Measurements from ENCODE around the gene RWDD2A. TPM values are rescaled to one million over a fixed set of nuclear protein-coding genes. Genes with fewer than 3 reads are reported as not detected.
A peak's percentile ranks its signal among the peaks of the same experiment; 100 is the strongest.

Gene RWDD2A
- total RNA-seq, 1 experiment from 2014 or later: 4.0 TPM

DNA sequence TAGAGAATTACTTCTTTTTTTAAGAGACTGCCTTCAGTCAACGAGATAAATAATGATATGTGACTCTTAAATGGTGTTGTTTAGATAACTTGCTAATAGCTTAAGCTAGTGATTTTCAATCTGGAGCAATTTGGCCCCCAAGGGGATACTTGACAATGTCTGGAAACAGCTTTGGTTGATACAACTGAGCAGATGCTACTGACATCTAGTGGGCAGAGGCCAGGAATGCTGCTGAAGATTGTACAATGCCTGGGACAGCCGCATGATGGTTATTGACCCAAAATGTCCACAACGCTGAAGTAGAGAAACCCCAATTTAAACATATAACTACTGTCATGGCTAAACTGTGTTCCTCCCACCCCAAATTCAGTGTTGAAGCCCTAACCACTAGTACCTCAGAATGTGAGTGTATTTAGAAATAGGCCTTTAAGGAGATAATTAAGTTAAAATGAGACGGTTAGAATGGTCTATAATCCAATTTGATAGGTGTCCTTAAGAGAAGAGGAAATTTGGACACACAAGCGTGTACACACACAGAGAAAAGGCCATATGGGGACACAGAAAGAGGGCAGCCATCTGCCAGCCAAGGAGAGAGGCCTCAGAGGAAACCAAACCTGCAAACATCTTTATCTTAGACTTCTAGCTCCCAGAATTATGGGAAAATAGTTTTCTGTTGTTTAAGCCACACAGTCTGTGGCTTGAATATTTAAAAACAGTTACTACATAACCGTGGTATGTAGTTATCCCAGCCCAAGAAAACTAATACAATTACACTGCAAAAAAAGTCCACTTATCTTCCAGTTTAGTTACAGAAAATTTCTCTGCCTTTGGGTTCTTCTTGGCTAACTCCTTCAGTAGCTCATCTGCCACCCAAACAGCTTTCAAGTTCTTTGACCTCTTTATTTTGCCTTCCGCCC, 22.2 kb downstream of the RWDD2A start:
- H3K9me3 Mint-ChIP-seq (ENCODE audit: low read depth, unreplicated experiment): no peaks in the 10 kb centered on the region
- intact Hi-C loops (cut with micrococcal nuclease; ENCODE audit: unreplicated experiment): loop anchor here (1.0 kb wide), 1 partner anchor 148 kb away; the partner anchor contains the start of gene DOP1A
- H3K4me1 Mint-ChIP-seq (ENCODE audit: low read depth, unreplicated experiment): no peaks in the 10 kb centered on the region
- peak; percentile 65 for TF ChIP-seq CTCF (IDR thresholded peaks at IDR 0.05; ENCODE audit: unreplicated experiment)
- BruUV-seq (replicated peaks): no TSS peak
- CTCF ChIA-PET: interaction anchor here (0.7 to 1.8 kb wide), 2 partner anchors 143 to 149 kb away, joined by 4 to 19 read pairs; partner anchors contain the start of genes DOP1A and UBE3D
- peak; percentile 55 for DNase-seq
- no peak overlapping the region for H3K27ac Mint-ChIP-seq (ENCODE audit: unreplicated experiment)
- H3K27me3 Mint-ChIP-seq (ENCODE audit: unreplicated experiment): no peaks in the 10 kb centered on the region
- no peaks in the 10 kb centered on the region for H3K36me3 Mint-ChIP-seq (ENCODE audit: insufficient read depth, unreplicated experiment)
- H3K4me3 Mint-ChIP-seq (ENCODE audit: low read depth, unreplicated experiment): no peak overlapping the region

DNA sequence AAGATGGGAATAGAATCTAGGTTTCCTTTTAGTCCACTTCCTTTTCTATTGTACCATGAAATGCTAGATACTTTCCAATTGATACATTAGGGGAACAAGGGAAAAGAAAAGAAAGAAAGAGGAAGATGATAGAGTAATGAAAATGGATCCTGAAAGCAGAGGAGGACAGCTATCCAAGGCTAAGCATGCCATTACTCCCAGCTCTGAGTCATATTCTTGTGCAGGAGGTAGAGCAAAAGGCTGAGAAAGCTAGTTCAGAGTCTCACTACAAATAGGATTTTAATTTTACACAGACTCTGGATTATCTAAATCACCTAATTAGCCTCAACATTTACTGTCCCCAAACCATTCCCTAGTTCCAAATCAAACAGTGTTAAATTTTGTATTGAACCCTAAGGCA, 23.6 kb downstream of the RWDD2A start:
- no peaks in the 10 kb centered on the region for H3K9me3 Mint-ChIP-seq (ENCODE audit: low read depth, unreplicated experiment)

DNA sequence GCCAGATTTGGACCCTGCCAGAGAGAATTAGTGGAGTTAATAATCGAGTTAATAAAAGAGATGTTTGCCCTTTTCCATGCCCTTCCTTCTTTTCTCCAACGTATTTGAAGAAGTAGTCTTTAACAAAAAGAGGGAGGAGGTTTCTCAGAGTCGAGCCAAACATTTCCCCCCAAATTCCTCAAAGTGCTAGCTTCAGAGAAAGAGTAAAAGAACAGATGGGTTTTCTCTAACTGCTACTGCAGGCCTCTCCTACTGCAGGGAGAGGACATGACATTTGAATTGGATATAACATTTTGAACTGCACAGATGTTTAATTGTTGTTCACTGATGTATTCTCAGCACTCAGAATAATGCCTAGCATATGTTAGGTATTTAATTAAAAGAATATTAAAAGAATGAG, 25.5 kb downstream of the RWDD2A start:
- no TSS peak for BruUV-seq (replicated peaks)
- intact Hi-C loops (cut with micrococcal nuclease; ENCODE audit: unreplicated experiment): no loop called here
- no peak for DNase-seq
- H3K4me1 Mint-ChIP-seq (ENCODE audit: low read depth, unreplicated experiment): no peaks in the 10 kb centered on the region
- H3K27ac Mint-ChIP-seq (ENCODE audit: unreplicated experiment): no peak overlapping the region
- no peaks in the 10 kb centered on the region for H3K27me3 Mint-ChIP-seq (ENCODE audit: unreplicated experiment)
- no peak for TF ChIP-seq CTCF (IDR thresholded peaks at IDR 0.05; ENCODE audit: unreplicated experiment)
- H3K4me3 Mint-ChIP-seq (ENCODE audit: low read depth, unreplicated experiment): no peak overlapping the region
- CTCF ChIA-PET: no interaction called here
- no peaks in the 10 kb centered on the region for H3K36me3 Mint-ChIP-seq (ENCODE audit: insufficient read depth, unreplicated experiment)
- no peaks in the 10 kb centered on the region for H3K9me3 Mint-ChIP-seq (ENCODE audit: low read depth, unreplicated experiment)

More for the DNA sequence above, 23.6 kb downstream of the RWDD2A start:
- no peak for DNase-seq
- no TSS peak for BruUV-seq (replicated peaks)
- H3K4me1 Mint-ChIP-seq (ENCODE audit: low read depth, unreplicated experiment): no peaks in the 10 kb centered on the region
- CTCF ChIA-PET: interaction anchor here (1.6 kb wide), 1 partner anchor 319 kb away, joined by 3 read pairs; no protein-coding TSS in a partner anchor
- no peaks in the 10 kb centered on the region for H3K36me3 Mint-ChIP-seq (ENCODE audit: insufficient read depth, unreplicated experiment)
- TF ChIP-seq CTCF (IDR thresholded peaks at IDR 0.05; ENCODE audit: unreplicated experiment): no peak
- intact Hi-C loops (cut with micrococcal nuclease; ENCODE audit: unreplicated experiment): no loop called here
- no peaks in the 10 kb centered on the region for H3K27me3 Mint-ChIP-seq (ENCODE audit: unreplicated experiment)
- H3K4me3 Mint-ChIP-seq (ENCODE audit: low read depth, unreplicated experiment): no peak overlapping the region
- no peak overlapping the region for H3K27ac Mint-ChIP-seq (ENCODE audit: unreplicated experiment)

- no peaks in the 10 kb centered on the region for H3K4me1 Mint-ChIP-seq (ENCODE audit: low read depth, unreplicated experiment)
Observed at GRCh38 chr6:83220121-83220520, 27.0 kb downstream of the RWDD2A start.

More at GRCh38 chr6:83220121-83220520, 27.0 kb downstream of the RWDD2A start:
- no peaks in the 10 kb centered on the region for H3K36me3 Mint-ChIP-seq (ENCODE audit: insufficient read depth, unreplicated experiment)
- intact Hi-C loops (cut with micrococcal nuclease; ENCODE audit: unreplicated experiment): no loop called here
- no peaks in the 10 kb centered on the region for H3K27me3 Mint-ChIP-seq (ENCODE audit: unreplicated experiment)
- CTCF ChIA-PET: no interaction called here
- H3K4me3 Mint-ChIP-seq (ENCODE audit: low read depth, unreplicated experiment): no peak overlapping the region
- no peak overlapping the region for H3K27ac Mint-ChIP-seq (ENCODE audit: unreplicated experiment)
- TF ChIP-seq CTCF (IDR thresholded peaks at IDR 0.05; ENCODE audit: unreplicated experiment): no peak
- no peak for DNase-seq
- BruUV-seq (replicated peaks): no TSS peak
- no peaks in the 10 kb centered on the region for H3K9me3 Mint-ChIP-seq (ENCODE audit: low read depth, unreplicated experiment)
